T-helper 1 cell treated with Interleukin-12 subunit alpha and Interleukin-12 subunit beta and Interleukin-4 antibody, amounts not matched to agents 30 μg/mL and 1 μg/mL, for 36 hours (primary cell): ENCODE data around the gene BARX1.

Experiments
- H3K27ac Mint-ChIP-seq: one replicate; pipeline ENCODE4 v1.8.0; 2021; ENCODE audit warnings: mild to moderate bottlenecking, mixed read lengths
- H3K27me3 Mint-ChIP-seq: one replicate; pipeline ENCODE4 v1.8.0; 2021; ENCODE audit warnings: low read depth, mixed read lengths
- H3K36me3 Mint-ChIP-seq: one replicate; pipeline ENCODE4 v1.8.0; 2021; ENCODE audit warnings: low read depth, mixed read lengths
- H3K4me1 Mint-ChIP-seq: one replicate; pipeline ENCODE4 v1.8.0; 2021; ENCODE audit warnings: low read depth, mixed read lengths
- H3K4me3 Mint-ChIP-seq: one replicate; pipeline ENCODE4 v1.8.0; 2021; ENCODE audit warnings: mild to moderate bottlenecking, moderate library complexity, mixed read lengths
- H3K9me3 Mint-ChIP-seq: one replicate; pipeline ENCODE4 v1.8.0; 2021; ENCODE audit warnings: mixed read lengths

The BARX1 gene

DNA sequence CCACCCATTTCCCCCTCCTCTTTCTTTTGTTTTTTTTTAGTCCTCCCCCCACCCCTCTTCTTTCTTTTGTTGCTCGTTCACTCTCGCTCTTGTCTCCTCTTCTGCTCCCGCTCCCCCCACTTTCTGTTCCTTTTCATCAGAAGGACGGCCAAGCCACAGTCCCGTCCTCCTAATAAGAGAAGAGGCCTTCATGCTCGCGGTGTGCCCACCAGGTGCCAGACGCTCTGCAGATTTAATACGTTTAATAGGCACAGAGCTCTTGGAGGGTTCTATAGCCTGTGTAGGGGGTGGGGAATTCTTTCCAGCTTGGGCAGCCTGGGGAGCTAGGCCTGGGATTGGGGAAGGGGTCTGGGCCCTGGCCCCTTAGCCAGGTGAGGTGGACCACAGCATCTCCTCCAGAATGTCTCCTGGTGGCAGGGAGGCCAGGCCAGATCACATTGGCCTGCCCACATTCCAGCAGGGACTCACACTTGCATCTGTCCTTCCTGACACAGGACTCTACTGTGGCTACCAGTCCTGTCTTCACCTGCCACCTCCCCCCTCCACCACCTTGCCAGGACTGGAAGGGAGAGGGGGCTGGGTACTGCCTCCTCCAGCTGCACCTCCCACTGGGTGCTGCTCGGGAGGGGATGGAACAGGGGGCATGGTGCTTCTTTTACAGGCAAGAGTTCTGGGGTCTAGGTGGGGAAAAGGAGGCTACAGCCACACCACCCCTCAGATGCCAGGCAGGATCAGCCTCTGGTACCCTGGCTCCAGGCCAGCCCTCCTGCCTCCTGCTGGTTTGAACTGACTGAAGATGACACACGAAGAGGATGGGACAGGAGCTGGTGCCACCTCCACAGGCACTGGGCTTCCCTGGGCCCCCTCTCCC, 6.1 kb upstream of the BARX1 start:
- Mint-ChIP-seq H3K27ac (no peak overlapping the region), H3K9me3 (no peaks in the 10 kb centered on the region), H3K4me3 (peak overlapping the region; percentile 21), H3K4me1 (peaks cover 23% of the 10 kb centered on the region), H3K36me3 (peaks cover 1% of the 10 kb centered on the region), H3K27me3 (peaks cover 67% of the 10 kb centered on the region)

DNA sequence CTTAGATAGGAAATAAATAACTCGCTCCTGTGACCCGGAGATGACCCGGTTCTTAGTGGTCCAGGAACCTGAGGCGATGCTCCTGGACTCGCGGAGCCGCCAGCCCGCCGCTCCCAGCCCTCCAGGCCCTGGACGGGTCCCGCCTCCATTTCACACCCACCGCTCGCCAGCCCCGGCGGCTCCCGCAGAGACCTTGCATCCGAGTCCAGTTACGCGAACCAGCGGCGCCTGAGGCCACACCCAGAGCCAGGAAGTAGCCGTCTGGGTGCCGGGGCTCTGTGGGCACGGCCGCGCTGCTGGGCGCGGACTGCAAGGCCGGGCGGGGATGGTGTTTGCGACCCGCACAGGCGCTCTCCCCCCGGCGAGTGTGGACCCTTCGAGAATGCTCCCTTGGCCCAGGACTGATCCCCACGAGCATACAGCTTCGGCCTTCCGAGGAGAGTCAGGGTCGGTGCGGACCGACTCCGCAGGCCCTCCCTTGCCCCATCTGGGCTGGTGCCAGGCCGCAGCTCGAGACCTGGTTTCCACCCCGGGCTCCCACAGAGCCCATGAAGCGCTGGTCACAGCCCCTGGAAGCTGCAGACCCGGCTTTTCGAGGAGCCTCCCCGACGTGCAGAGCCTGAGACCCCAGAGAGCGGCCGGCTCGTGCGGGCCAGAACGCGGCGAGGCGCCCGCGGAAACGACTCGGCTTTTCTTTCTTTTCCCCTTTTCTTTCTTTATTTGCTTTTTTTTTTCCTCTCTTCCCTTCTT, 5.2 kb upstream of the BARX1 start:
- H3K9me3 Mint-ChIP-seq: no peaks in the 10 kb centered on the region
- H3K4me3 Mint-ChIP-seq: peak overlapping the region; percentile 21
- H3K27ac Mint-ChIP-seq: no peak overlapping the region
- H3K4me1 Mint-ChIP-seq: peaks cover 25% of the 10 kb centered on the region
- peaks cover 1% of the 10 kb centered on the region for H3K36me3 Mint-ChIP-seq
- H3K27me3 Mint-ChIP-seq: peaks cover 75% of the 10 kb centered on the region

DNA sequence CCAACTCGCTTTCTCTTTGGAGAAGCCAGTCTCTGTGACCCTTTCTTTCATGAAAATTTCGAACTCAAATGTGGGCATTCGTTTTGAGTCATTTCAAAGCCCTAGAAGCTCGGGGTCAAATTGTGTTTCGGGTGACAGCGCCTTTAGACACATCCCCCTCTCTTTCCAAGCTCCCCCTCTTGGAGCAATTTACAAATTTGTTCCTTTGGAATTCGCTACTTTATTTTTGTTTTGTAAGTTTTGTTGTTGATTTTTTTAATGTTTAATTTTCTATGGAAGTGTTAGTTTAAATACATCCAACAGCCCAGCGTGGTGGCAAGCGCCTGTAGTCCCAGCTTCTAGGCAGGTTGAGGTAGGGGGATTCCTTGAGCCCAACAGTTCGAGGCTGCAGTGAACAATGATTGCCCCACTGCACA, 4.6 kb upstream of the BARX1 start:
- no peak overlapping the region for H3K4me3 Mint-ChIP-seq
- H3K9me3 Mint-ChIP-seq: no peaks in the 10 kb centered on the region
- H3K36me3 Mint-ChIP-seq: peaks cover 1% of the 10 kb centered on the region
- peaks cover 26% of the 10 kb centered on the region for H3K4me1 Mint-ChIP-seq
- peaks cover 76% of the 10 kb centered on the region for H3K27me3 Mint-ChIP-seq
- no peak overlapping the region for H3K27ac Mint-ChIP-seq

DNA sequence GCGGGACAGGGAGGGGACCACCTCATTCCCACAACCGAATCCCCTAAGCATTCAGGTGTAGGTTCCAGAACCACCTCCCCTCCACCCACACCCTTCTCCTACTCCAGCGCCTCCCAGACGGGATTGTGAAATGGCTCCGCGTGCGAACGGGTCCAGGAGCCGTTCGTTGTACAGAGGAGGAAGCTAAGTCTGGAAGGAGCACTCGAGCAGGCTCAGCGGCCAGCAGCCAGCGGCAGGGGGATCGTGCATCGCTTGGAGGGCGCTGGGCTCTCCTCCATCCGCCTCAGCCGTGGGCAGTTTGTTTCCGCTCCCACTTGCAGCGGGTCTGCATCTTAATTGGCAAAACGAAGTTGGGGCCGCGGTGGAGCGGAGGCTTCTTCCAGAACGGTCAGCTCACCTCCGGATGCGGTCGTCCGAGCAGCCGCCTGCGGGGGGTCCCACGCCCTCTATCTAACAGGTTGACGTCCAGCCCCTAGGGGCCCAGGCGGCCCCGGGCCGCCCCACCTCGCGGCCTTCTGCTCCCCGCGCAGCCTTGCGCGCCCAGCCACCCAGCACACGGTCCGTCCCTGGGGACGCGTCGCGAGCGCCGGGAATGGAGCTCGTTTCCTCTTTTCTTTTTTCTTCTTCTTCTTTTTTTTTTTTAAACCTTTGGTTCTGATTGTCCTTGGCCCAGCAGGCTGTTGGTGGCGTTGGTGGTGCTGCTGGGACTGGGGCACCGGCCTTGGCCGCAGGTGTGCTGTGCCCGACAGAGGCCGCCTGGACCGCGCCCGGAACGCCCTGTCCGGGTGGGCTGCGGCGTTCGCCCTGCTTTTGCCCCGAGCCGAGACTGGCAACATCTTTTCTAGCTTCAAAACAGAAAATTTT, 3.9 kb upstream of the BARX1 start:
- Mint-ChIP-seq H3K4me3 (peak overlapping the region; percentile 42), H3K4me1 (peaks cover 26% of the 10 kb centered on the region), H3K27ac (no peak overlapping the region), H3K9me3 (no peaks in the 10 kb centered on the region), H3K36me3 (peaks cover 1% of the 10 kb centered on the region), H3K27me3 (peaks cover 74% of the 10 kb centered on the region)

DNA sequence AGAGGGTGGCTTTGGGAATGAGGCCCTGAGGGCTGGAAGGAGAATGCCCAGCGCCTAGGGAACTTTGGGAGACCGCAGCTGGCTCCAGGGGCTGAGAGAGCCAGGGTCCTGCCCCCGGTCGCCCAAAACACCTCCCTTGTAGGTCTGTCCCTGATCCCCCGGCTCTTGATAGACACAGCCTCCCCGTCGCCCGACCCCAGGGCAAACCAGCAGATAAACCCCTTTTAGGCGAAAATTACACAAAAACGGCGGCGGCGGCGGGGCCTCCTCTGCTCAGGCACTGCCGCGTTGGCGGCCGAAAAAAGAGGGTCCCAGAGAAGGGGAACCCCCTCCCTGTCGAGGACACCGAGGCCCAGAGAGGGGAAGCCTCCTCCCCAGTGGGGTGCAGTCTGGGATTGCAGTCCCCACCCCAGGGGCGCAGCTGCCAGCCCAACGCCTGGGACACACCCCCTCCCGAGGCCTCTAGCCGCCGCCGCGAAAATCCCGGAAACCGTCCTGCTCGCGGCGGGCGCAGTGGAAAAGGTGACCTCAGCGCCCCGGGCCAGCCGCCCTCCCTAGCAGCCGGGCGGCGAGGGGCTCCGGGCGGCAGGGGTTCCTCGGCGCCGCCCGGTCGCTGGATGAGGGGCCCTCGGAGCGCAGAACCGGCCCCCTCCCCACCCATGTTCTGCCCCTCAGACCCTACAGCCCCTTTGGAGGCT, 3.1 kb upstream of the BARX1 start:
- H3K27me3 Mint-ChIP-seq: peaks cover 82% of the 10 kb centered on the region
- no peak overlapping the region for H3K4me3 Mint-ChIP-seq
- no peaks in the 10 kb centered on the region for H3K9me3 Mint-ChIP-seq
- H3K36me3 Mint-ChIP-seq: peaks cover 3% of the 10 kb centered on the region
- no peak overlapping the region for H3K27ac Mint-ChIP-seq
- peaks cover 32% of the 10 kb centered on the region for H3K4me1 Mint-ChIP-seq

DNA sequence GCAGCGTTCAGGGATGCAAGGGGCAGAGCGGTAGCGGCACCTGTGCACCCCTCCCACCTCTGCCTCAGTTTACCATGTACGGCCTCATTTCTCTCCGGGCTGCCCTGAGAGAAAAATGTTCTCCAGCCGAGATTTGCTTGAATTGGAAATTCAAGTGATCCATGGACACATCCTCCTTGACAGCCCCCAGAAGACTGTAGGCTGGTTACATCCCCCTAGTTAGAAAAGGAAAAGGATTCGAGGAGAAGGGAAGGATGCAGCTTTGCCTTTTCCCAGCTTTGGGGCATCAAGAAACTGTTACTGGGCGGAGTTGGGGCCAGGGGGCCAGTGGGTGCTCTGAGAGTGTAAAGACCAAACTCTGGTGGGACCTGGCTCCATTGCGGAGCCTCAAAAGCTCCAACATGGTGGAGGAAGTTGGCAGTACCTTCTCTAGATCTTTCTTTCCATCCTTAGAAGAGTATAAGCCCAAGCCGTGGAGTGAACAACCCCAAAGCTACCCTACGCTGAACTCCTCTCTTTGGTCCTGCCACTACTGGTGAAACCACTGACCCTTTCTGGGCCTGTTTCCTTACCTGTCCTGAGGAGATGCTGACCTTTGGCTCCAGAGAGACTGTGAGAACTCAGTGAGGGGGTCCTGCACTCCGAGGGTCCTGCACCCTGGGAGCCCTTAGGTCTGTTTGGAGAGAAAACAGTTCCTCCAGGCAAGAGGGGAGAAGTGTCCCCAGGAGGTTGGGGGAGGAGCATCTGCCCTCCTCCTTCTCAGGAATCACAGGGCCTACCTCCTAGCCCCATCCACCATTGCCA, 1.0 kb upstream of the BARX1 start:
- no peak overlapping the region for H3K4me3 Mint-ChIP-seq
- H3K27me3 Mint-ChIP-seq: peaks cover 82% of the 10 kb centered on the region
- peaks cover 2% of the 10 kb centered on the region for H3K36me3 Mint-ChIP-seq
- H3K27ac Mint-ChIP-seq: no peak overlapping the region
- H3K4me1 Mint-ChIP-seq: peaks cover 23% of the 10 kb centered on the region
- no peaks in the 10 kb centered on the region for H3K9me3 Mint-ChIP-seq

DNA sequence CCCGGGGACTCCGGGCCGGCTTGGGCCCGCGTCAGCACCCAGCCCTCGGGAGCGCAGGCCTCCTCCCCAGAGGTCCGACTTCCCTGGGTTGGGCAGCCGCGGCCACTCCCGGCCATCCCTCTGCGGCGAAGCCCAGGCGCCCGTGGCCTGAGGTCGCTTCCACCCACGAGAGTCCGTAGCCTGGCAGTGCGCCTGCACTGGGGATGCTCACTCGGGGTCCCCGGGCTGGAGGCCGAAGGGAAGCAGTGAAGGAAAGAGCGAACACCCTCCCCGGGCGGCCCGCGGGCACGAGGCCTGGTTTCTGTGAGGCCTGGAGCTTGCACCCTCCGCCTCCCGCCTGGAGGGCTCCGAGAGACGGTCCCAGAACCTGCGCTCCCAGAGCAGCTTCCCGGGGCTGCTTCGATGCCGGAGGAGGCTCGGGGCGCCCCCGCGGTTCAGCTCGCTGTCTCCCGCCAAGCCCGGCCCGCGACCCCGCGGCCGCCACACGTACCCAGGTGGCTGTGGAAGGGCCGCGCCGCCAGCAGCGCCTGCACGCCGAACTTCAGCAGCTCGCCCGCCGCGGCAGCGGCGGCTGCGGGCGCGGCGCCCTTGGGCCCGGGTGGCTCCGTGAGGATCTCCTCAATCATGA, 607 bp downstream of the BARX1 start:
- H3K27ac Mint-ChIP-seq: no peak overlapping the region
- no peak overlapping the region for H3K4me3 Mint-ChIP-seq
- H3K9me3 Mint-ChIP-seq: peaks cover 7% of the 10 kb centered on the region

DNA sequence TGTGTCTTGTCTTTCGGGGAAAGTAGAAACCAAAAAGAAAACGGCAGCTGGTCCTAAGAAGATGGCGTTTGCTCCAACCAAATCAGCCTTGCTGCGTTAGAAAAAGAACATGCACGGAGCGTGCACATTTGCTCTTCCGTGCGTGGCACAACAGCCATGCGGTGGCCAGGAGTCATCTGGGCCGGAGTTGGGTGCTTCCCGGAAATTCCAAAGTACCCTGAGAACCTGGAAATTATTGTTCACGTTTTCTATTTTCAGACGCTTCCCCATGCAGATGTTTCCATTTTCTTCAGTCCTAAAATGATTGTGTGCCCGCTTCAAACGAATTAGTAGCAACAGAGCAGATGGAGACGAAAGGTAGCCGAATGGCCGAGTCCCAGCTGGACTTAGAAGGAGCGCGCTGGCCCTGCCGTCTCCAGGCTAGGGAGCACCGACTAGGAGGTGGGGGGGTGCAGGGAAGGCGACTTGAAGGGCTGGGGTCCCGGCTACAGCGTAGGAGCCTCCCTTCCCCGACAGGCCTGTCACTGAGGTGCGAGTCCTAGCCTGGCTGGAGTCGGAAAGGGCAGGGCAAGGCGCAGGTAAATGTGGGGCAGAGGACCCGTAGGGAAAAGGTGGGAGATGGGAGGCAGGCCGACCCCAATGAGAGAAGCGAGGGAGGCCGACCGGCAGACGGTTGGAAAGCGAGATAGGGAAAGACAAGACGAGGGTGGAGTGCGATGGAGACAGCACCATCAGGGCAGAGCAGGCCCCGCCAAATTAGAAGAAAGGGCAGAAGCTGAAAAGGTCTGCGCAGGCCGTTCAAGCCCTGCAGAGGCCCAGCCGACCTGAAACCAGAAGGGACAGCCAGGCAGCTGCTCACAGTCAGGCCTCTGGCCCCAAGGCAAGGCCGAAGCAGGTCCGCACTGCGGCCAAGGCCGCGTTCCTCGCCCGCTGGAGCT, 1.4 kb downstream of the BARX1 start:
- peak overlapping the region; percentile 58 for H3K27ac Mint-ChIP-seq
- peaks cover 2% of the 10 kb centered on the region for H3K36me3 Mint-ChIP-seq
- H3K4me1 Mint-ChIP-seq: peaks cover 23% of the 10 kb centered on the region
- H3K9me3 Mint-ChIP-seq: peaks cover 7% of the 10 kb centered on the region
- H3K4me3 Mint-ChIP-seq: peak overlapping the region; percentile 58
- H3K27me3 Mint-ChIP-seq: peaks cover 79% of the 10 kb centered on the region

More for the DNA sequence above, 607 bp downstream of the BARX1 start:
- H3K4me1 Mint-ChIP-seq: peaks cover 28% of the 10 kb centered on the region
- peaks cover 82% of the 10 kb centered on the region for H3K27me3 Mint-ChIP-seq
- peaks cover 2% of the 10 kb centered on the region for H3K36me3 Mint-ChIP-seq

DNA sequence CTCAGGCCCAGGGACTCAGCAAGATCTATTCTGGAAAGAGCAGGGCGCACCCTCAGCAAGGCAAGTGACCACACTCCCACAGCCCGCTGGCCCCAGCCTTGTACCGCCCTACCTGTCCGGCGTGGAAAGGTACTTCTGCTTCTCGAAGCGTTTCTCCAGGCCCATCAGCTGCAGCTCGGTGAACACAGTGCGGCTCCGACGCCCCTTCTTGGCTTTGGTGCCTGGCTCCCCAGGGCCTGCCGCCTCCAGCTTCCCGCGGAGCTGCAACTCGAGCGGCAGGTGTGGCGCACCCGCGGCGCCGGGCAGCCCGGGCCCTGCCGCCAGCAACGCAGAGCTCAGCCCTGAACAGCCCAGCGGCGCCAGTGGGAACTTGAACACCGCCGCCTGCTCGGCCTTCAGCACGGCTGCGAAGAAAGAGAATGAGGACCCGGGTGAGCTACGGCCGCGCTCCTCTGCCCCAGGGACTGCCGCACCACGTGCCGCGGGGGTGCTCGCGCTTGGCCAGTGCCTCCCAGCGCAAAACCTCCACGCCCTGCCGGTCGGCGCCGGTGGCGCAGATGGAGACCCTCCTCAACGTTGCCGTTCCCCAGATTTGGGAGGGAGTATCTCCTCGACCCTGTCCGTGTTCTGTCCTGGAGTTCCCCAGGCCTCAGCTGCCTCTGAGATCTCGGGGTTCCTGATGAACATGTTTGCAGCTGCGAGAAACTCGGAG, 2.2 kb downstream of the BARX1 start:
- Mint-ChIP-seq H3K36me3 (peaks cover 2% of the 10 kb centered on the region), H3K4me3 (peak overlapping the region; percentile 58), H3K9me3 (peaks cover 7% of the 10 kb centered on the region), H3K27me3 (peaks cover 81% of the 10 kb centered on the region), H3K27ac (no peak overlapping the region), H3K4me1 (peaks cover 21% of the 10 kb centered on the region)

DNA sequence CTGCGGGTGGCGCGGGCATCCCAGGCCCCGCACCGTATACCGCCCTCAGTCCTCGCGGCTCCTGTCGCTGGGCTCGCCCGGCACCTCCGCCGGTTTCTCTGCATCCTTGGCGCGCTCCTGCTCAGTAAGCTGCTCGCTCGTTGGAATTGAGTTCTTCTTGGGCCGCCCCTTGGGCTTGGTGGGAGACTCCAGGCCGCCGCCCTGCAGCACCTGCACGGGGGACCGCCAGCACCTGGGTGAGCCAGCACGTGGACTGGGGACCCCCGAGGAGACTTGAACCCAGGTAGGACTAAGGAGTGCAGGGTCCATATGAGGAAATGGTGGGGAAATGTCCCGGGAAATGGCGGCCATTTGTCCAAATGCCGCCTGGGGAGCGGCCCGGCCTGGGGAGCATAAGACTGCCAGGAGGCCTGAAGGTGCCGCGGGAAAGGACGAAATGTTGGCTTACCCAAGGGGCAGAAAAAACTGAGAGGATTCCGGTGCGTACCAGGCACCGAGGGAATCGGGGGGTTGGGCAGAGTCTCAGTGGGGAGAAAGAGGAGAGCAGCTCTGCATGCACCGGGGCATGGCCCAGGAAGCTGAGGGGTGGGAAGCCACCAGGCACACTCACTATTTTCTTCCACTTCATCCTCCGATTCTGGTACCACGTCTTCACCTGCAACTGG, 2.9 kb downstream of the BARX1 start:
- peak overlapping the region; percentile 45 for H3K27ac Mint-ChIP-seq
- no peak overlapping the region for H3K4me3 Mint-ChIP-seq
- peaks cover 21% of the 10 kb centered on the region for H3K4me1 Mint-ChIP-seq
- peaks cover 7% of the 10 kb centered on the region for H3K9me3 Mint-ChIP-seq
- peaks cover 80% of the 10 kb centered on the region for H3K27me3 Mint-ChIP-seq
- H3K36me3 Mint-ChIP-seq: peaks cover 2% of the 10 kb centered on the region

DNA sequence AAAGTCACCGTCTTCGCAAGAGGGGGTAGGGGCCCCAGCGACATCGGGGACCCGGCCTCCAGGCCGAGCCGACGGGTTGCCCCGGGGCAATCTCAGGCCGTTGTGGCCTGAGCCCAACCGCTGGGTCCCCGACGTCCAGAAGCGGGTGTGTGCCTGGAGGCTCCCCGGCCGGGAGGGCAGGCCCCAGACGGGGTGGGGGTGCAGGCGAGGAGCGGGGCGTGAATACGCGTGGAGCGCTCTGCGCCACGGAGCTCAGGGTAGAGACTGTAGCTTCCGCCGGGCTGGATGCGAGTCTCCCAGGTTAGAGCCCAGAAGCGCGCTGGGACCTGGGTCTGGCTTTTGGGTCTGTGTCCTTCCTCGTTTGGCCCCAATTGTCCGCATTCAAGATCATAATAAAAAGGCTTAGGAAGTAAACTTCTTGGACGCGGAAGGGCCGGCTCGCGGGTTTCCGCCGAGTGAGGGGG, 3.5 kb downstream of the BARX1 start:
- Mint-ChIP-seq H3K4me3 (no peak overlapping the region), H3K9me3 (peaks cover 7% of the 10 kb centered on the region), H3K36me3 (peaks cover 2% of the 10 kb centered on the region), H3K27ac (no peak overlapping the region), H3K27me3 (peaks cover 82% of the 10 kb centered on the region), H3K4me1 (peaks cover 21% of the 10 kb centered on the region)
